Measurements from ENCODE around the gene FUT8. TPM values are rescaled to one million over a fixed set of nuclear protein-coding genes. Genes with fewer than 3 reads are reported as not detected.

Gene FUT8
- total and polyA plus RNA-seq, 8 donors: 5.8 to 42.6 (median 20.3) TPM

DNA sequence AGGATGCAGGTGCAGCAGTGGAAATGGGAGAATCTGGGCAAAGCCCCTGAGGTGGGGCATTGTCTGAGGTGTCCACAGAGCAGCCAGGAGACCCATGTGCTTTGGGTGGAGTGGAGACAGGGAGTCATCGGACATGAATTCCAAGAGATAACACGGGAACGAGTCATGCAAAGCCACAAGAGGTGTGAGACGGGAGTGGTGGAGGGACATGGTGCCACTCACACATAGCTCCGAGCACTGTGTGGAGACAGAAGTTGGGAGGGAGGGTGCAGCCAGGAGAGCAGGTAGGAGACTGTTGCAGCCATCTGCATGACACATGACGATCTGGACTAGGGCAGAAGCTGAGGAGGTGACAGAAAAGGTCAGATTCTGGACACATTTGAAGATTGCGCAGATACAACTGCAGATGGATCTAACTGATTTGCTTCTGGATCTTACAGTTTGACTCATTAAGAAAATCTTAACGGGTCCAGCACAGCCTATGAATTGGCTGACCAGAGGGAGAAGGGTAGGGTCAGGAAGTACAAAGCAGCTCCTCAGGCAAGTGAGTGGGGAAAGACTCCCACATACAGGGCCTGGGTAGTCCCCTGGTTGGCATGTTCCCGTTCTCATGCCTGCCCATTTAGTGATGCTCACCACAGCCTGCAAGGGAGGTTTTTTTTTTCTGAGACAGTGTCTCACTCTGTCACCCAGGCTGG is 379.8 kb downstream of the FUT8 start:
- Histone ChIP-seq H3K27ac (no peak overlapping the region), H3K27me3 (no peaks in the 10 kb centered on the region), H3K36me3 (no peaks in the 10 kb centered on the region), H3K4me1 (peaks cover 0 to 9% (median 0%) of the 10 kb centered on the region in 3 donors), H3K4me3 (no peak overlapping the region), H3K9me3 (no peaks in the 10 kb centered on the region)
- intact Hi-C loops (cut with DNase I): no loop called here
- no peak for DNase-seq
- no peak for ATAC-seq
- no peak for FAIRE-seq
- TF ChIP-seq, protein P1, sequence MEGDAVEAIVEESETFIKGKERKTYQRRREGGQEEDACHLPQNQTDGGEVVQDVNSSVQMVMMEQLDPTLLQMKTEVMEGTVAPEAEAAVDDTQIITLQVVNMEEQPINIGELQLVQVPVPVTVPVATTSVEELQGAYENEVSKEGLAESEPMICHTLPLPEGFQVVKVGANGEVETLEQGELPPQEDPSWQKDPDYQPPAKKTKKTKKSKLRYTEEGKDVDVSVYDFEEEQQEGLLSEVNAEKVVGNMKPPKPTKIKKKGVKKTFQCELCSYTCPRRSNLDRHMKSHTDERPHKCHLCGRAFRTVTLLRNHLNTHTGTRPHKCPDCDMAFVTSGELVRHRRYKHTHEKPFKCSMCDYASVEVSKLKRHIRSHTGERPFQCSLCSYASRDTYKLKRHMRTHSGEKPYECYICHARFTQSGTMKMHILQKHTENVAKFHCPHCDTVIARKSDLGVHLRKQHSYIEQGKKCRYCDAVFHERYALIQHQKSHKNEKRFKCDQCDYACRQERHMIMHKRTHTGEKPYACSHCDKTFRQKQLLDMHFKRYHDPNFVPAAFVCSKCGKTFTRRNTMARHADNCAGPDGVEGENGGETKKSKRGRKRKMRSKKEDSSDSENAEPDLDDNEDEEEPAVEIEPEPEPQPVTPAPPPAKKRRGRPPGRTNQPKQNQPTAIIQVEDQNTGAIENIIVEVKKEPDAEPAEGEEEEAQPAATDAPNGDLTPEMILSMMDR (IDR thresholded peaks at IDR 0.05): no peak
- WGBS, 2 donors: 82 to 95% methylated on average over 9 of the region's 9 CpGs

Small RNA genes lying within 50 kb of the gene (microRNA-seq; reads per million reads assigned to microRNA genes)
- gene MIR625: 0.88 to 1.2 reads per million in 2 donors

Data from pancreas (tissue), 10 donors.